A549 treated with Hydrocortisone at 1 μM for 4 hours (cell line): ENCODE data around the gene CDK5. TPM values are rescaled to one million over a fixed set of nuclear protein-coding genes. Genes with fewer than 3 reads are reported as not detected.

Experiments used
- total RNA-seq: library from RNA; stranded (reverse); fragments of 200-300 nt; extraction: Qiagen RNA extraction; gene quantifications from 5 replicates; pipeline ENCODE4 v1.2.3, GENCODE V29; 2022

The CDK5 gene
- 29.7 to 32.8 TPM (median 32.5 TPM) in 5 replicates for total RNA-seq

GRCh38 chr7:151057506-151057988, at the start of gene CDK5:
CDK5 (minus strand) TSS chr7:151057897; CDS start chr7:151057848, 49 bp downstream.

DNA sequence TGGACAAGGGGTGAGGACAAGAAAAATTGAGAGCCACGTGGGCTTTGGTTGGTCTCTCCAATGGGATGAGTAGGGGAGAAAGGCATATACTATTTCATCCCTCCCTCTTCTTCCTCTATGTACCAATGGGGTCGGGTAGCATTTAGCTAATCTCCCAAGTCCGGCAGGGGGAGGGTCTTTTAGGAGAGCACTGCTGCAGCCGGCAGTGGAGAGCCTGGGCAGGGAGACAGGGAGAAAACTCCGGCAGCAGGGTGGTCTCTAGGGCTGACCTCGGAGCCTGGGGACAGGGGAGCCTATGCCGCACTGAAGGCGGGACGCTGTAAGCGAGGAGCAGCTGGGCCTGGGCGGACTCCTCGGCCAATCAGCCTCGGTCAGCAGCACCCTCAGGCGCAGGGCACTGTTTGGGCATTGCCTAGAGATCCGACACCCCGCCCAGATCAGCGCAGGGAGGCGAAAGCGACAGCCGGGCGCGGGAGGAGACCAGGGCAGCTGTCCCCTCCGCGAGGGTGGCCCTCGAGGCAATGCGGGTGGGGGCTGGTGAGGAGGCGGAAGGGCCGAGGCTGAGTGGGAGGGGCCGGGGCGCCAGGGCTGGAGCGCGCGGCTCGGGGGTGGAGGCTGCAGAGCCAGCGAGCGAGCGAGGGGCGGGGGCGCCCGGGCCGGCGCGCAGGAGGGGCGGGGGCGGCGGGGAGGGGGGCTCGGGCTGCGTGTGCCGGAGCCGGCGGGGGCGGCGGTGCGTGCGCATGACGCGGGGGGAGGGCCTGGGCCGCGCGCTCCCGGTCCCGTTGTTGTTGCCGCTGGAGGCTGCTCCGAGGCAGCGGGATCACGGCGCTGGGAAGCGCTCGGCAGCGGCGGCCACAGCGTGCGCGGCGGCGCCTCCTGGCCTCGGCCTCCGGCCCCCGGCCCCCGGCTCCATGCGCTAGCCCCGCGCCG, 28.3 kb upstream of the CDK5 start, which contains the start of gene AGAP3:
Gene AGAP3, plus strand, starts transcription at position 785 of the 930 bp plus-strand sequence. CDS start 267 bp downstream, outside the sequence.

DNA sequence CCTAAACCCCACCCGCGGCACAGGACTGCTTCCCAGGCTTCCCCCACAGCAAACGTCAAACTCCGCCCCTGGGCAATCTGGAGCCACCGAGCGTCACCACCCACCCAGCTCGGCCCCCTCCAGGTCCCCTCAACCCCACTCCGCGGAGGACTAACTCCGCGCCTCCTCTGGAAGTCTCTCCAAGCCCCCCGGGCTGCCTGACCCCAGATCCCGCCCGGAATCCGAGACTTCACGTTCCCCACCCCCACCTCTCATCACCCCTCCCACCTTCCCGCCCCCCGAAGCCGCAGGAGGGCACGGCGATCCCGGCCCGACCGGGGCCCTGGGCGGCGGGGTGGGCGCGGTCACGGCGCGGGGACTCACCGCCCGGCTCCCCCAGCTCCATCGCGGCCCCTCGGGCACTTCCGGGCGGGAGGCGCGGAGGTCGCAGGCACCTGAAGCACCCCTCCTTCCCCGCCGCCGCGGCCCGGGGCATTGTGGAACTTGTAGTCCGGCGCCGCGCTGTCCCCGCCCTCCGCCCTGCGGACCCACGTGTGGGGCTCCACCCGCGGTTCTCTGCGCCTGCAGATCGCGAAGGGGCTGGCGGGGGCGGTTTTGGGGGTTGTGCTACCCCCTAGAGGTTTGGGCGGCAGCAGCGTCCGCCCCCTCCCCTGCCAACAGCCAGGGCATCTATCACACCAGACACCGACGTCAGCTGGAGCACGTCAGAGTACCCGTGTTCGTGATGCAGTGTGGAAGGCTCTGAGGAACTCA, 25.6 kb upstream of the CDK5 start, which contains the start of gene TMUB1:
Gene TMUB1, minus strand, starts transcription at position 423 of the 753 bp plus-strand sequence. CDS start 930 bp downstream, outside the sequence.

DNA sequence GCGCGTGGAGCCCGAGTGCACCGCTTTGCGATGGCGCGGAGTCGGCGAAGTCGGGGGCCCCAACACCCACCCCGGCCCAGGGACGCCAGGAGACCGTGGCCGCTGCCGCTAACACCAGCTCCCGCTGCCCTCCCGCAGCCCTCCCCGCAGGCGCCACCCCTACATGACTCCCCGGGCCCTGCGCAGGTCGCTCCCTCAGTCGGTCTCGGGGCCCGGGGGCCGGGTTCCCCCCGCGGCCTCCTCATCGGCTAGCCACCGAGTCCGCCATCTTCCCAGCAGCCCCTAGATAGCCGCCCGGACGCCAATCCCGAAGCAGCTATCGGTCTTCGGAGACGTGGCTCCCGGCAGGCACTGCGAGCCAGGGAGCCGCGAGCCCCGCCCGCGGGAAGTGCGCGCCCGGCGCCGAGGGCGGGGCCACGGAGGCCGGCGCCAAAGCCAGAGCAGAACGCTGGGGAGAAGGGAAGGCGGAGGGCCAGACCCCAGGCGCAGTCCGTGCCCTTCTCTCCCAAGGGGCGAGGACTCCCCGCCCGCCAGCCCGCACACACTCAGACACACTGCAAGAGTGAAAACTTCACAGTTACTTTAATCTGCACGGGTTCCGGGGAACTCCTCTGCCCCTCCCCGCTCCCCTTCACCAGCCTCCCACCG, 22.9 kb upstream of the CDK5 start, which contains the start of gene FASTK:
Gene FASTK, minus strand, starts transcription at position 288 of the 648 bp plus-strand sequence. Its CDS starts 43 bp downstream, at position 245.

DNA sequence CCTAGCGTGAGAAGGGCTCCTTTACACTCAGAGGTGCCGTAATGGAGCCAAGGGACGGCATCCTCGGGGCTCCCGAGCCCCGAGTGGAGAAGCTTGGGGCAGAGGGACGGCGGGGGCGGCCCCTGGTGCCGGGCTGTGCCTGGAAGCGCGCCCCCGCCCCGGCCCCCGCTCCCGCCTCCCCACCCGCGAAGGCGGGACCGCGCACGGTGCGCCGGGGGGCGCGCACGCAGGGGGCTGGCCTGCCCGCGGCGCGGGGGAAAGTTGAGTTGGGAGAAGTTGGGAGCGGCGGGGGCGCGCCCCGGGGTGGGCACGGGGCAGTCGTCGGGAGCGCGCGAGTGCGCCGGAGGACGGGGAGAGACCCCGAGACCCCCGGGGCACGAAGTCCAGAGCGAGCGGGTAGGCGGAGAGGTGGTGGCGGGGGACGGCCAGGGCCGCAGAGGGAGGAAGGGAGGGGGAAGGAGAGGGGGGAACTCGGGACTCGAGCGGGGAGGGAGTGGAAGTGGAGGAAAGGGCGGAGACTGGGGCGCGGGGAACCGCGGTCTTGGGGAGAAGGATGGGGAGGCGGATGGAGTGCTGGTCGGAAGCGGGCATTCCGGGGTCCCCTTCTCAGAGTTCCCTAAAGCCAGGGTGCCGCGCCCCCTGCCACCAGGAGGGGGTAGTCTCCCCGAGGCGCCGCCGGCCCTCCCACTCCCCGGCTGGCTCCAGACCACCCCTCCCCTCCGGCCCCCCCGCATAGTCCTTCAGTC, 1.8 kb upstream of the CDK5 start, which contains the start of gene SLC4A2:
Gene SLC4A2, plus strand, starts transcription at position 223 of the 746 bp plus-strand sequence. CDS start 2,399 bp downstream, outside the sequence.

DNA sequence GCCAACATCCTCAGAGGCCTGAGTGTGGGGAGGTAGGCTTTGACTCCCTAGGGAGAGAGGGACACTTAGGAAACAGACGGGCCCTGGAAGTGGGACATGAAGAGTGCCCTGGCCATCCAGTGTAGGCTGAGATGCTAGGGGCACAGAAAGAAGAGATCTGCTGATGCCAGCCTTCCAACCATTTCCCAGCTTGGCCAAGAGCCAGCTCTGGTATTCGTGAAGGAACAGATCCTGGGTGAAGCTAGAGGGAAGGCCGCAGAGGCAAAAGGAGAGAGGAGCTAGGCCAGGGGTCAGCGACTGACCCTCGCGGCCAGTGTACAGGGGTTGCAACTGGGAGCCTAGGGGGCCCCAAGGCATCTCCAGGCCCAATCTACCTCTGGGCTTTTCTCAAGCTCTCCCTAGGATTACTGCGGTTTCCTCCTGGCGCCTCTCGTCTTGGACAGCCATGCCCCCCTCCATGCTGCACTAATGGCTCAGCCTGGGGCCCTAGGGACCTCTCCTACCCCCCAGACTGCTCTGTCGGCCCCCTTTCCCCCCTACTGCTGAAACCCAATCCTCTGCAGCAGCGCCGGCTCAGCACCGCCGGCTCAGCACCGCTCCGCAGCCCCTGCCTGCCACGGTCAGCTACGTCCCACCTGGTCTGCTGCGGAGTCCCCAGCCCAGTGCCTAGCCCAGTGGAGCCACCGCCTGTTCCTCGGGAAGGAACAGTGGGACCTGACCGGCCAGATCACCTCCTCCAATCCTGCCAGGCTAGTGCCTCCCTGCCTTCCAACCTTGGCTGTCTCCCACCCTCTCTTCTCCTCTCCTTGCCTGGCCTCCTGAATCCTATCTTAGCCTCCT, 9.5 kb downstream of the CDK5 start, which contains the start of gene ASIC3:
Gene ASIC3, plus strand, starts transcription at position 556 of the 840 bp plus-strand sequence. CDS start 355 bp downstream, outside the sequence.

GRCh38 chr7:151028131-151028947, 29.4 kb downstream of the CDK5 start, which contains the start of gene ABCB8:
ABCB8 (plus strand) TSS chr7:151028450; CDS start chr7:151028516, 66 bp downstream.

GRCh38 chr7:151024435-151025056, 33.2 kb downstream of the CDK5 start, which contains the start of gene ATG9B:
ATG9B (minus strand) TSS chr7:151024494; CDS start chr7:151024423, 71 bp downstream.

Other genes with a start within 250 kb of the CDK5 start
- 0.06 to 0.10 TPM in 2 of 5 replicates, not detected in the others for gene AOC1, start 205.4 kb downstream of the CDK5 start, total RNA-seq
- gene KCNH2, start 79.6 kb downstream of the CDK5 start, total RNA-seq: 2.9 to 3.6 TPM (median 3.3 TPM) in 5 replicates
- 0.33 to 0.51 TPM (median 0.38 TPM) in 5 replicates for gene NOS3, start 66.9 kb downstream of the CDK5 start, total RNA-seq
- gene ATG9B, start 33.4 kb downstream of the CDK5 start, total RNA-seq: 0.34 to 1.1 TPM (median 0.70 TPM) in 5 replicates
- gene ABCB8, start 29.4 kb downstream of the CDK5 start, total RNA-seq: 40.2 to 49.4 TPM (median 46.1 TPM) in 5 replicates
- gene ASIC3, start 9.4 kb downstream of the CDK5 start, total RNA-seq: 6.0 to 10.8 TPM (median 9.5 TPM) in 5 replicates
- 201 to 272 TPM (median 246 TPM) in 5 replicates for gene SLC4A2, start 1.7 kb upstream of the CDK5 start, total RNA-seq
- gene FASTK, start 22.9 kb upstream of the CDK5 start, total RNA-seq: 58.8 to 75.1 TPM (median 73.7 TPM) in 5 replicates
- 37.6 to 56.1 TPM (median 55.7 TPM) in 5 replicates for gene TMUB1, start 25.6 kb upstream of the CDK5 start, total RNA-seq
- 52.0 to 61.2 TPM (median 56.3 TPM) in 5 replicates for gene AGAP3, start 28.6 kb upstream of the CDK5 start, total RNA-seq
- gene GBX1, start 109.8 kb upstream of the CDK5 start, total RNA-seq: 0.10 to 0.17 TPM in 2 of 5 replicates, not detected in the others
- not detected in 5 replicates for gene ASB10, start 129.4 kb upstream of the CDK5 start, total RNA-seq
- gene H2BK1, start 152.6 kb upstream of the CDK5 start, total RNA-seq: not detected in 5 replicates
- gene ABCF2, start 169.3 kb upstream of the CDK5 start, total RNA-seq: 59.6 to 71.5 TPM (median 61.7 TPM) in 5 replicates
- 41.0 to 46.4 TPM (median 43.4 TPM) in 5 replicates for gene CHPF2, start 174.6 kb upstream of the CDK5 start, total RNA-seq
- gene SMARCD3, start 190.8 kb upstream of the CDK5 start, total RNA-seq: 8.3 to 9.9 TPM (median 9.7 TPM) in 5 replicates